ENCODE measurements around the gene CLDN10.

- TF ChIP-seq CTCF (IDR thresholded peaks at IDR 0.05) (no peak), POLR2A (IDR thresholded peaks at IDR 0.05) (no peak), POLR2AphosphoS5 (IDR thresholded peaks at IDR 0.05; ENCODE audit: insufficient read depth in 1 of 2, low read depth in 1 of 2) (no peak)
These were observed 40.9 kb downstream of the CLDN10 start for GRCh38 chr13:95593462-95593861.

All from vagina (tissue), 2 donors.